Retinal pigment epithelial cell (primary cell): ENCODE data around the gene ACTR1A.
"Not testable (repeated sequence)": the region's sequence is repeated elsewhere in the genome, so short reads cannot be mapped to it uniquely, and the experiment has no call there.

Experiments
- DNase-seq: peaks from one replicate; pipeline ENCODE4 v3.0.0-alpha.2; 2010; ENCODE audit warnings: low read depth
- H3K4me3 ChIP-seq: 2 replicates; pipeline ENCODE4 v1.5.1; 2011; ENCODE audit warnings: mild to moderate bottlenecking, low read length, control low read depth, moderate library complexity
- TF ChIP-seq, protein P1 (sequence below): conservative IDR thresholded peaks from 2 replicates; pipeline ENCODE4 v1.5.1; 2011; ENCODE audit warnings: low read depth, low read length, control low read depth, inconsistent platforms

Gene ACTR1A

GRCh38 chr10:102504976-102505300 lies 2.4 kb upstream of the ACTR1A start:
- peak overlapping the region; percentile 98 for H3K4me3 ChIP-seq
- DNase-seq: no peak
- TF ChIP-seq, protein P1, sequence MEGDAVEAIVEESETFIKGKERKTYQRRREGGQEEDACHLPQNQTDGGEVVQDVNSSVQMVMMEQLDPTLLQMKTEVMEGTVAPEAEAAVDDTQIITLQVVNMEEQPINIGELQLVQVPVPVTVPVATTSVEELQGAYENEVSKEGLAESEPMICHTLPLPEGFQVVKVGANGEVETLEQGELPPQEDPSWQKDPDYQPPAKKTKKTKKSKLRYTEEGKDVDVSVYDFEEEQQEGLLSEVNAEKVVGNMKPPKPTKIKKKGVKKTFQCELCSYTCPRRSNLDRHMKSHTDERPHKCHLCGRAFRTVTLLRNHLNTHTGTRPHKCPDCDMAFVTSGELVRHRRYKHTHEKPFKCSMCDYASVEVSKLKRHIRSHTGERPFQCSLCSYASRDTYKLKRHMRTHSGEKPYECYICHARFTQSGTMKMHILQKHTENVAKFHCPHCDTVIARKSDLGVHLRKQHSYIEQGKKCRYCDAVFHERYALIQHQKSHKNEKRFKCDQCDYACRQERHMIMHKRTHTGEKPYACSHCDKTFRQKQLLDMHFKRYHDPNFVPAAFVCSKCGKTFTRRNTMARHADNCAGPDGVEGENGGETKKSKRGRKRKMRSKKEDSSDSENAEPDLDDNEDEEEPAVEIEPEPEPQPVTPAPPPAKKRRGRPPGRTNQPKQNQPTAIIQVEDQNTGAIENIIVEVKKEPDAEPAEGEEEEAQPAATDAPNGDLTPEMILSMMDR: no peak

DNA sequence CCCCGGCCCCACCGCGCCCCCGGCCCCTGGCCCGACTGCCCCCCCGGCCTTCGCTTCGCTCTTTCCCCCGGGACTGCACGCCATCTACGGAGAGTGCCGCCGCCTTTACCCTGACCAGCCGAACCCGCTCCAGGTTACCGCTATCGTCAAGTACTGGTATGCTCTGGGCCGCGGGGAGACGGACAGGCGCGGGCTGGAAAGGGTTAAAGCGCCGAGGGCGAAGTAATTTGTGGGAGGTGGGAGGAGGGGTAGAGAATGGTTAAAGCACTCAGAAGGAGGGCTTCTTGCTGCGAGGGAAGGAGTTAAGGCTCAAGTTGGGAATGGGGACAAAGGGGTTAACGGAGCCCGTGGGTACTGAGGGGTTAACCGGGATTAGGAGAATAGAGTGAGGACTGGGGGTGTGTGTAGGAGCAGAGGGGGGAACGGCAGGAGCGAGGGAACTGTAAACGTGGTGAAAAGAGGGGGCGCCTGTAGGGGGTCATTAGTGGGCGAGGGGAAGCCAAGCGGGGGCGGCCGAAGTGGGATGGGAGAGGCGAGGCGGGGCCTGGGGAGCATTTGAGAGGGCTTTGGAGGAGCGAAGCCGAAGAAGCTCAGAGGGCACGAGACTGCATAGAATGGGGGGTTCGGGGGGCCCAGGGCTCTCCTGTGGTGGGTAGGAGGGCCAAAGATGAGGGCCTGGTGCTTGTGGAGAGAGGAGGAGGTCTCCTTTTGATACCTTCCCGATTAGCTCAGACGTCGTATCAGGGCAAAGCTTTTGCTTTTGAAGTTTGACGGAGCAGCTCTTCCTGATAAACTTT lies 1.9 kb upstream of the ACTR1A start:
- no peak for DNase-seq
- H3K4me3 ChIP-seq: peak overlapping the region; percentile 98

DNA sequence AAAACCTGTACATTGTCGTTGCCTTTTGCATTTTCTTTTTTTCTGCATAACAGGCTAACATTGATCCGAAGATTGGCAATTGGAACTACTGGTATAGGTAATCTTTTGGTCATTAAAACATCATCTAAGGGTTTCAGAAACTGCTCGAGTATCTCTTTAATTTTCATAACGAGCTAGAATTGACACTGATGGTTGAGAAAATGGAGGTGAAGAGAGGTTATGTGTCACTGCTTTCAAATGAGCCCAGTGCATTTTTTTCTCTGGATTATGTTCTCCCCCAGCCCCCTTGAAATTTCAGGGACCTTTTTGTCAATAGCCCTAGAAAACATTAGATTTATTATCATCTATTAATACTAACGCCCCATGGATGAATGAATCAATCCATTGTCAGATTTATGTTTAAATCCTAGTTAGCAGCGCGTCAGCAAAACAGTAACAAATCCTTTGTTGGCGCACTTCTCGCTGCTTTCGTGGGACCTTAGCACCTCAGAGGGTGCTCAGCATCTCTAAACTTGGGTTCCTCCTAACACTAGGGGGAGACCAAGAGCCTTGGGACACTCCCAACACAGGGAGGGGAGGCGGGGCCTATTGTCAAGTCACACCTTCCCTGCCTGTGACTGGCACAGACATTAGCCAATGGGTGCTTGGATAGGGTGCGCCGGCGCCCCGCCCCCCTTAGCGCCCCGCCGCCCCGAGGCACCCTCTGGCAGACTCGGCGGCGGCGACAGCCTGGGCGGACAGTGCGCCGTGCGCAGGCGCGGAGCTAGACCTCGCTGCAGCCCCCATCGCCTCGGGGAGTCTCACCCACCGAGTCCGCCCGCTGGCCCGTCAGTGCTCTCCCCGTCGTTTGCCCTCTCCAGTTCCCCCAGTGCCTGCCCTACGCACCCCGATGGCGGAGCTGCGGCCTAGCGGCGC lies 1.0 kb upstream of the ACTR1A start, which contains the start of gene SUFU:
SUFU (plus strand) TSS at position 709 of the 915 bp plus-strand sequence; CDS start at position 890, 181 bp downstream.
- peak; percentile 96 for DNase-seq
- peak within 1 kb of the TSS; percentile 99 for H3K4me3 ChIP-seq
- TF ChIP-seq, protein P1: peak; percentile 94

More for the DNA sequence above, 1.9 kb upstream of the ACTR1A start:
- TF ChIP-seq, protein P1: no peak

DNA sequence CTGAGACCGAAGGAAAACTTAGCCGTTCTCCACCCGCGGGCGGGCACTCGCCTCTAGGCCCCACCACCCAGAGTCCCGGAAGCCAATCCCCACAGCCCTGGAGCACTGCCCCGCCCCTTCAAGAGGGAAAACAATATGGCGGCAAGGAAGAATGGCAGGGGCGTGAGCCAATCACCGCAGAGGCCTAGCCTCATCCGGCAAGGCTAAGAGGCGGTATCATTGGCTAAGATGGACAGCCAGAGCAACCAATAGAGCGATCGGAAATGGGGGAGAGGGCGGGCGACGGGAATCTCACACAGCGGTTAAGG lies 529 bp downstream of the ACTR1A start:
- peak; percentile 96 for DNase-seq
- TF ChIP-seq, protein P1: no peak
- H3K4me3 ChIP-seq: peak overlapping the region; percentile 99

- peak overlapping the region; percentile 99 for H3K4me3 ChIP-seq
- TF ChIP-seq, protein P1: no peak
- no peak for DNase-seq
Observed at GRCh38 chr10:102501201-102502028, 1.1 kb downstream of the ACTR1A start.

GRCh38 chr10:102500686-102501085 lies 1.8 kb downstream of the ACTR1A start:
- not testable (repeated sequence) for H3K4me3 ChIP-seq, DNase-seq

GRCh38 chr10:102499356-102499755 lies 3.2 kb downstream of the ACTR1A start:
- H3K4me3 ChIP-seq: no peak overlapping the region

More at GRCh38 chr10:102499356-102499755, 3.2 kb downstream of the ACTR1A start:
- DNase-seq: no peak
- TF ChIP-seq, protein P1: no peak
